T-cell (primary cell): ENCODE results near the gene JMJD1C. TPM values are rescaled to one million over a fixed set of nuclear protein-coding genes. Genes with fewer than 3 reads are reported as not detected.

Experiments used
- ATAC-seq, 4 experiments: fragments of 200-7000 bp in 3 of 4; fragments of 150-1000 bp in 1 of 4; cut with Tn5 transposase; replicated peaks in 1 of 4; 1 replicate in 3 of 4; 2 replicates in 1 of 4; pipeline ENCODE4 v1.10.0; 2021; ENCODE audit warnings: moderate library complexity in 3 of 4, mild to moderate bottlenecking in 2 of 4, moderate number of reproducible peaks in 1 of 4
- CTCF ChIA-PET, 2 donors: fragments of 300-600 bp; sonication (Branson Sonifier 250); formaldehyde crosslinking; loops; one replicate each; lab custom pipeline; 2022; ENCODE audit warnings: antibody characterized with exemption in 2 of 2; lab: Charles Lee
- POLR2A ChIA-PET, 2 donors: fragments of 300-600 bp; sonication (Branson Sonifier 250); formaldehyde crosslinking; loops; one replicate each; lab custom pipeline; 2022; ENCODE audit warnings: antibody characterized with exemption in 2 of 2; lab: Charles Lee
- DNase-seq, 35 experiments: peaks; one replicate each; pipeline versions ENCODE4 v3.0.0 to v3.0.0-alpha.2; 2013 to 2023
- H3K27ac ChIP-seq: one replicate; pipeline ENCODE4 v1.5.1; 2013; ENCODE audit warnings: low read length
- H3K27me3 ChIP-seq, 2 experiments: replicated peaks in 1 of 2; 1 replicate in 1 of 2; 2 replicates in 1 of 2; pipeline versions ENCODE4 v1.6.1 to v1.7.0; 2013; ENCODE audit warnings: low read length in 1 of 2, mixed read lengths in 1 of 2; ENCODE audit not compliant: control insufficient read depth in 2 of 2, insufficient read depth in 2 of 2; ENCODE audit errors: extremely low read depth in 1 of 2
- H3K36me3 ChIP-seq, 2 donors: 1 replicate in 1 of 2; 2 replicates in 1 of 2; pipeline versions ENCODE4 v1.6.1 to v1.7.0; 2013; ENCODE audit warnings: low read length in 1 of 2; ENCODE audit not compliant: control insufficient read depth in 2 of 2, insufficient read depth in 1 of 2; ENCODE audit errors: extremely low read depth in 1 of 2
- H3K4me1 ChIP-seq, 2 experiments: 1 replicate in 1 of 2; 2 replicates in 1 of 2; pipeline versions ENCODE4 v1.6.1 to v1.7.0; 2013; ENCODE audit warnings: low read length in 2 of 2, mixed read lengths in 1 of 2; ENCODE audit not compliant: insufficient read depth in 2 of 2, control insufficient read depth in 1 of 2; ENCODE audit errors: extremely low read depth in 1 of 2
- H3K4me3 ChIP-seq, 2 donors: 1 replicate in 1 of 2; 2 replicates in 1 of 2; pipeline versions ENCODE4 v1.5.1 to v1.7.0; 2013; ENCODE audit warnings: mild to moderate bottlenecking in 2 of 2, low read length in 1 of 2, moderate library complexity in 1 of 2; ENCODE audit not compliant: control insufficient read depth in 1 of 2; ENCODE audit errors: extremely low read depth in 1 of 2
- H3K9me3 ChIP-seq: 2 replicates; pipeline ENCODE4 v1.7.0; 2013
- H3K27ac Mint-ChIP-seq, 2 donors: one replicate each; pipeline ENCODE4 v1.8.0; 2020 to 2021; ENCODE audit warnings: mild to moderate bottlenecking in 2 of 2, mixed read lengths in 2 of 2
- H3K27me3 Mint-ChIP-seq, 2 donors: one replicate each; pipeline ENCODE4 v1.8.0; 2021 to 2022; ENCODE audit warnings: mixed read lengths in 2 of 2
- H3K36me3 Mint-ChIP-seq: one replicate; pipeline ENCODE4 v1.8.0; 2021; ENCODE audit warnings: mixed read lengths
- H3K4me1 Mint-ChIP-seq, 3 donors: one replicate each; pipeline ENCODE4 v1.8.0; 2020 to 2022; ENCODE audit warnings: mixed read lengths in 3 of 3, mild to moderate bottlenecking in 1 of 3
- H3K4me3 Mint-ChIP-seq, 3 donors: one replicate each; pipeline ENCODE4 v1.8.0; 2020 to 2022; ENCODE audit warnings: mild to moderate bottlenecking in 3 of 3, mixed read lengths in 3 of 3, moderate library complexity in 3 of 3
- H3K9me3 Mint-ChIP-seq, 3 donors: one replicate each; pipeline ENCODE4 v1.8.0; 2020 to 2022; ENCODE audit warnings: mixed read lengths in 3 of 3
- WGBS: methylation state at CpG from one replicate; pipeline ENCODE4 v1.1.5; 2013; ENCODE audit warnings: missing lambda C conversion rate; ENCODE audit not compliant: insufficient coverage; 5-methylcytosine and 5-hydroxymethylcytosine counted together
- total RNA-seq, 35 experiments: library from RNA in 6 of 35; stranded (reverse) in 6 of 35; fragments of 120-200 nt in 1 of 35; gene quantifications; one replicate each; pipeline versions ENCODE4 v1.2.1 to v1.2.4 and lab custom pipeline; 2013 to 2026

JMJD1C gene
- total RNA-seq, 5 donors from 2014 or later (not counting 1 experiment from before 2014, with no cell fraction given): 84.1 to 193 (median 92.6) TPM

- ATAC-seq (no peak), DNase-seq (no peak)
- H3K9me3 ChIP-seq: no peaks in the 10 kb centered on the region
- no peaks in the 10 kb centered on the region for H3K9me3 Mint-ChIP-seq
- no peaks in the 10 kb centered on the region for H3K27me3 Mint-ChIP-seq
- H3K36me3 Mint-ChIP-seq: peaks cover 25% of the 10 kb centered on the region
- H3K4me3 Mint-ChIP-seq: no peak overlapping the region
- POLR2A ChIA-PET: interaction anchor here in 1 of 2 donors (0.6 to 0.7 kb wide), 2 partner anchors 68 to 75 kb away, joined by 3 to 6 read pairs; no protein-coding TSS in a partner anchor
- no peak overlapping the region for H3K4me3 ChIP-seq
- H3K36me3 ChIP-seq: no peaks in the 10 kb centered on the region
- CTCF ChIA-PET: interaction anchor here (0.6 to 0.7 kb wide), 3 partner anchors 143 to 341 kb away, joined by 3 to 4 read pairs (median 3); no protein-coding TSS in a partner anchor
- H3K4me1 Mint-ChIP-seq: peaks cover 15 to 22% (median 19%) of the 10 kb centered on the region in 3 donors
- H3K27ac Mint-ChIP-seq: no peak overlapping the region
- no CpG with 5 or more reads among the region's 5 CpGs for WGBS
- H3K4me1 ChIP-seq: no peaks in the 10 kb centered on the region
- no peak overlapping the region for H3K27ac ChIP-seq
- no peaks in the 10 kb centered on the region for H3K27me3 ChIP-seq
Measured at GRCh38 chr10:63375458-63375857, 90.3 kb downstream of the JMJD1C start.

- H3K4me1 Mint-ChIP-seq: peaks cover 16 to 22% (median 18%) of the 10 kb centered on the region in 3 donors
- H3K4me1 ChIP-seq: no peaks in the 10 kb centered on the region
- peaks cover 21% of the 10 kb centered on the region for H3K36me3 Mint-ChIP-seq
- no peaks in the 10 kb centered on the region for H3K9me3 ChIP-seq
- no peaks in the 10 kb centered on the region for H3K36me3 ChIP-seq
- no CpG with 5 or more reads among the region's 1 CpG for WGBS
- DNase-seq (no peak), ATAC-seq (no peak)
- no peak overlapping the region for H3K4me3 Mint-ChIP-seq
- H3K27me3 Mint-ChIP-seq: no peaks in the 10 kb centered on the region
- H3K27ac ChIP-seq: no peak overlapping the region
- H3K4me3 ChIP-seq: no peak overlapping the region
- H3K27me3 ChIP-seq: no peaks in the 10 kb centered on the region
- ChIA-PET POLR2A (interaction anchor here in 1 of 2 donors (0.7 kb wide), 1 partner anchor 68 kb away, joined by 6 read pairs; no protein-coding TSS in a partner anchor), CTCF (interaction anchor here in 1 of 2 donors (0.7 kb wide), 1 partner anchor 342 kb away, joined by 4 read pairs; no protein-coding TSS in a partner anchor)
- H3K9me3 Mint-ChIP-seq: no peaks in the 10 kb centered on the region
- no peak overlapping the region for H3K27ac Mint-ChIP-seq
Measured at GRCh38 chr10:63374991-63375390, 90.8 kb downstream of the JMJD1C start.

- H3K27ac Mint-ChIP-seq: no peak overlapping the region
- no CpG with 5 or more reads among the region's 3 CpGs for WGBS
- peaks cover 21% of the 10 kb centered on the region for H3K36me3 Mint-ChIP-seq
- no peaks in the 10 kb centered on the region for H3K27me3 Mint-ChIP-seq
- H3K27me3 ChIP-seq: no peaks in the 10 kb centered on the region
- H3K27ac ChIP-seq: no peak overlapping the region
- ATAC-seq (no peak), DNase-seq (no peak)
- no peaks in the 10 kb centered on the region for H3K9me3 Mint-ChIP-seq
- no peaks in the 10 kb centered on the region for H3K9me3 ChIP-seq
- H3K36me3 ChIP-seq: no peaks in the 10 kb centered on the region
- ChIA-PET CTCF (no interaction called here), POLR2A (no interaction called here)
- H3K4me1 Mint-ChIP-seq: peaks cover 16 to 22% (median 18%) of the 10 kb centered on the region in 3 donors
- H3K4me1 ChIP-seq: no peaks in the 10 kb centered on the region
- H3K4me3 Mint-ChIP-seq: no peak overlapping the region
- H3K4me3 ChIP-seq: no peak overlapping the region
Measured at GRCh38 chr10:63373176-63373575, 92.6 kb downstream of the JMJD1C start.

GRCh38 chr10:63369711-63370110, 96.1 kb downstream of the JMJD1C start:
- H3K4me3 Mint-ChIP-seq: no peak overlapping the region
- ChIA-PET CTCF (no interaction called here), POLR2A (interaction anchor here in 1 of 2 donors (0.7 kb wide), 1 partner anchor 940 kb away, joined by 4 read pairs; no protein-coding TSS in a partner anchor)
- H3K9me3 Mint-ChIP-seq: no peaks in the 10 kb centered on the region
- 100% methylated on average over 1 of the region's 2 CpGs for WGBS
- Histone ChIP-seq H3K27me3 (no peaks in the 10 kb centered on the region), H3K9me3 (no peaks in the 10 kb centered on the region), H3K27ac (no peak overlapping the region), H3K4me1 (no peaks in the 10 kb centered on the region), H3K4me3 (no peak overlapping the region), H3K36me3 (no peaks in the 10 kb centered on the region)
- ATAC-seq: no peak
- H3K27me3 Mint-ChIP-seq: no peaks in the 10 kb centered on the region
- peaks cover 4 to 7% (median 6%) of the 10 kb centered on the region in 3 donors for H3K4me1 Mint-ChIP-seq
- H3K27ac Mint-ChIP-seq: no peak overlapping the region
- peaks cover 17% of the 10 kb centered on the region for H3K36me3 Mint-ChIP-seq
- no peak for DNase-seq

GRCh38 chr10:63368365-63368764, 97.4 kb downstream of the JMJD1C start:
- peaks cover 4 to 6% (median 5%) of the 10 kb centered on the region in 3 donors for H3K4me1 Mint-ChIP-seq
- Histone ChIP-seq H3K27ac (no peak overlapping the region), H3K4me3 (no peak overlapping the region), H3K4me1 (no peaks in the 10 kb centered on the region), H3K27me3 (no peaks in the 10 kb centered on the region), H3K9me3 (no peaks in the 10 kb centered on the region), H3K36me3 (no peaks in the 10 kb centered on the region)
- no peak overlapping the region for H3K4me3 Mint-ChIP-seq
- ChIA-PET POLR2A (no interaction called here), CTCF (no interaction called here)
- no peaks in the 10 kb centered on the region for H3K27me3 Mint-ChIP-seq
- peaks cover 17% of the 10 kb centered on the region for H3K36me3 Mint-ChIP-seq
- H3K9me3 Mint-ChIP-seq: no peaks in the 10 kb centered on the region
- ATAC-seq (no peak), DNase-seq (no peak)
- WGBS: 100% methylated on average over 1 of the region's 4 CpGs
- H3K27ac Mint-ChIP-seq: no peak overlapping the region

- ChIA-PET POLR2A (no interaction called here), CTCF (interaction anchor here in 1 of 2 donors (0.6 kb wide), 1 partner anchor 24 kb away, joined by 5 read pairs; no protein-coding TSS in a partner anchor)
- Mint-ChIP-seq H3K4me3 (no peak overlapping the region), H3K9me3 (no peaks in the 10 kb centered on the region), H3K27me3 (no peaks in the 10 kb centered on the region), H3K36me3 (peaks cover 16% of the 10 kb centered on the region), H3K4me1 (peaks cover 0 to 6% (median 3%) of the 10 kb centered on the region in 3 donors), H3K27ac (no peak overlapping the region)
- no peak overlapping the region for H3K4me3 ChIP-seq
- ATAC-seq (no peak), DNase-seq (no peak)
- H3K36me3 ChIP-seq: no peaks in the 10 kb centered on the region
- no peak overlapping the region for H3K27ac ChIP-seq
- WGBS: no CpG with 5 or more reads among the region's 1 CpG
- no peaks in the 10 kb centered on the region for H3K9me3 ChIP-seq
- no peaks in the 10 kb centered on the region for H3K27me3 ChIP-seq
- no peaks in the 10 kb centered on the region for H3K4me1 ChIP-seq
Measured at GRCh38 chr10:63366933-63367332, 98.8 kb downstream of the JMJD1C start.
